ENCODE results near the gene SLC7A7. TPM values are rescaled to one million over a fixed set of nuclear protein-coding genes. Genes with fewer than 3 reads are reported as not detected.

SLC7A7 gene
- total and polyA plus RNA-seq, 2 of the 13 experiments (the other 11 are each of a cell fraction or from before 2014, with no cell fraction given), result 0.13 to 0.63 TPM

DNA sequence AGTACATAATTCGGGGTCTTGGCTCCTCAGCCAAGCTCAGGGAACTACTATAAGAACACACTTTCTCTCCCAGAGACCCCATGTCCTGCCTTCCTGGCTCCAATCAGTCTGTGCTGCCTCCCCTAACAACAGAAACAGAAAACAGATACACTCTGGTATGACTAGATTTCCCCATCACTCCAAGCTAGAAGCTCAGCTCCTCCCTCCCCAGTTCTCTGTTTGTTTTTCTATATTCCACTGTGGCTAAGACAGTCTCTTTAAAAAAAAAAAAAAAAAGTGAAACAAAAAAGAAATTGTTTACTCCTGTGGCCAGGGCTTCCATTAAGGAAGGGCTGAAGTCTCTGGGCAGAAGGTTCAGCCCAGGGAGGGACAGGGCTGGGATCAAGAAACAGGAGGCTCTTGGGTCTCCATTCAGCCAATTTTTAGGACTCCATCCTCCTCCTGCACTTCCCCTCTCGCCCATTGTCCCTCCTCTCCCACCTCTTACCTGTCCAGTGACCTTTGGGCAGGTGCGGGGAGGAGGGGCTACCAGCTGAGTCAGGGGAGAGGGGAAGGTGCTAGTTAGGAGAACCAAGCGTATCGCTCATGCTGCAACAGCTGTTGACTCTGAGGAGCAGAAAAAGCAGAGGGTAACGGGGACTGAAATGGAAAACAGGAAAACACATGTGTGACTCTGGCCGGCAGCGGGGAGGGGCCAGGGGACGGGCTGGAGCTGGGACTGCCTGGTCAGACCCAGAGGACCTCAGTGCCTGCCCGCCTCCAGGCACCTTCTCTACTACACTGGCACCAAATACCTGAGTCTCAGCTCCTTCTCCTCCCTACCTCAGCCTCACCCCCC is 4.1 kb upstream of the SLC7A7 start (continued):
- TF ChIP-seq TMF1 (CRISPR knock-in tag; IDR thresholded peaks at IDR 0.05; ENCODE audit: low read depth) (no peak), KLF11 (CRISPR knock-in tag; IDR thresholded peaks at IDR 0.05) (no peak), ZNF225 (CRISPR knock-in tag; IDR thresholded peaks at IDR 0.05) (no peak; the same call in 1 of the 2 replicates), MIXL1 (CRISPR knock-in tag; IDR thresholded peaks at IDR 0.05) (no peak), ZNF616 (CRISPR knock-in tag; IDR thresholded peaks at IDR 0.05; ENCODE audit: low read depth) (no peak; the same call in 1 of the 2 replicates), SOX6 (IDR thresholded peaks at IDR 0.05) (no peak), SOX6 (CRISPR knock-in tag; IDR thresholded peaks at IDR 0.05) (peak; percentile 66), ZFP36 (IDR thresholded peaks at IDR 0.05; ENCODE audit: borderline replicate concordance, low read depth, low read length, partially characterized antibody) (no peak), RAD21 (CRISPR knock-in tag; IDR thresholded peaks at IDR 0.05) (no peak), RXRA (CRISPR knock-in tag; IDR thresholded peaks at IDR 0.05) (no peak), ZNF546 (CRISPR knock-in tag; conservative IDR thresholded peaks at IDR 0.05) (0 out of 2 replicates have a peak, but pooled peaks have one; percentile 5), BRD4 (CRISPR knock-in tag; IDR thresholded peaks at IDR 0.05) (no peak), ELF3 (CRISPR knock-in tag; IDR thresholded peaks at IDR 0.05) (0 out of 2 replicates have a peak, but pooled peaks have one; percentile 24), KDM2A (CRISPR knock-in tag; IDR thresholded peaks at IDR 0.05; ENCODE audit: borderline replicate concordance, low read depth) (peak; percentile 48; the same call in 1 of the 2 replicates), ELF1 (CRISPR knock-in tag; IDR thresholded peaks at IDR 0.05) (peak; percentile 25; the same call in 1 of the 2 replicates), ZNF570 (CRISPR knock-in tag; IDR thresholded peaks at IDR 0.05; ENCODE audit: borderline replicate concordance) (no peak), ZNF264 (CRISPR knock-in tag; IDR thresholded peaks at IDR 0.05) (no peak)
- TF ChIP-seq, protein P1, sequence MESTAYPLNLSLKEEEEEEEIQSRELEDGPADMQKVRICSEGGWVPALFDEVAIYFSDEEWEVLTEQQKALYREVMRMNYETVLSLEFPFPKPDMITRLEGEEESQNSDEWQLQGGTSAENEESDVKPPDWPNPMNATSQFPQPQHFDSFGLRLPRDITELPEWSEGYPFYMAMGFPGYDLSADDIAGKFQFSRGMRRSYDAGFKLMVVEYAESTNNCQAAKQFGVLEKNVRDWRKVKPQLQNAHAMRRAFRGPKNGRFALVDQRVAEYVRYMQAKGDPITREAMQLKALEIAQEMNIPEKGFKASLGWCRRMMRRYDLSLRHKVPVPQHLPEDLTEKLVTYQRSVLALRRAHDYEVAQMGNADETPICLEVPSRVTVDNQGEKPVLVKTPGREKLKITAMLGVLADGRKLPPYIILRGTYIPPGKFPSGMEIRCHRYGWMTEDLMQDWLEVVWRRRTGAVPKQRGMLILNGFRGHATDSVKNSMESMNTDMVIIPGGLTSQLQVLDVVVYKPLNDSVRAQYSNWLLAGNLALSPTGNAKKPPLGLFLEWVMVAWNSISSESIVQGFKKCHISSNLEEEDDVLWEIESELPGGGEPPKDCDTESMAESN (CRISPR knock-in tag; conservative IDR thresholded peaks at IDR 0.05), result no peak
- TF ChIP-seq, protein P2, sequence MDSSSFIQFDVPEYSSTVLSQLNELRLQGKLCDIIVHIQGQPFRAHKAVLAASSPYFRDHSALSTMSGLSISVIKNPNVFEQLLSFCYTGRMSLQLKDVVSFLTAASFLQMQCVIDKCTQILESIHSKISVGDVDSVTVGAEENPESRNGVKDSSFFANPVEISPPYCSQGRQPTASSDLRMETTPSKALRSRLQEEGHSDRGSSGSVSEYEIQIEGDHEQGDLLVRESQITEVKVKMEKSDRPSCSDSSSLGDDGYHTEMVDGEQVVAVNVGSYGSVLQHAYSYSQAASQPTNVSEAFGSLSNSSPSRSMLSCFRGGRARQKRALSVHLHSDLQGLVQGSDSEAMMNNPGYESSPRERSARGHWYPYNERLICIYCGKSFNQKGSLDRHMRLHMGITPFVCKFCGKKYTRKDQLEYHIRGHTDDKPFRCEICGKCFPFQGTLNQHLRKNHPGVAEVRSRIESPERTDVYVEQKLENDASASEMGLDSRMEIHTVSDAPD (CRISPR knock-in tag; IDR thresholded peaks at IDR 0.05), result no peak
- TF ChIP-seq, protein P3, sequence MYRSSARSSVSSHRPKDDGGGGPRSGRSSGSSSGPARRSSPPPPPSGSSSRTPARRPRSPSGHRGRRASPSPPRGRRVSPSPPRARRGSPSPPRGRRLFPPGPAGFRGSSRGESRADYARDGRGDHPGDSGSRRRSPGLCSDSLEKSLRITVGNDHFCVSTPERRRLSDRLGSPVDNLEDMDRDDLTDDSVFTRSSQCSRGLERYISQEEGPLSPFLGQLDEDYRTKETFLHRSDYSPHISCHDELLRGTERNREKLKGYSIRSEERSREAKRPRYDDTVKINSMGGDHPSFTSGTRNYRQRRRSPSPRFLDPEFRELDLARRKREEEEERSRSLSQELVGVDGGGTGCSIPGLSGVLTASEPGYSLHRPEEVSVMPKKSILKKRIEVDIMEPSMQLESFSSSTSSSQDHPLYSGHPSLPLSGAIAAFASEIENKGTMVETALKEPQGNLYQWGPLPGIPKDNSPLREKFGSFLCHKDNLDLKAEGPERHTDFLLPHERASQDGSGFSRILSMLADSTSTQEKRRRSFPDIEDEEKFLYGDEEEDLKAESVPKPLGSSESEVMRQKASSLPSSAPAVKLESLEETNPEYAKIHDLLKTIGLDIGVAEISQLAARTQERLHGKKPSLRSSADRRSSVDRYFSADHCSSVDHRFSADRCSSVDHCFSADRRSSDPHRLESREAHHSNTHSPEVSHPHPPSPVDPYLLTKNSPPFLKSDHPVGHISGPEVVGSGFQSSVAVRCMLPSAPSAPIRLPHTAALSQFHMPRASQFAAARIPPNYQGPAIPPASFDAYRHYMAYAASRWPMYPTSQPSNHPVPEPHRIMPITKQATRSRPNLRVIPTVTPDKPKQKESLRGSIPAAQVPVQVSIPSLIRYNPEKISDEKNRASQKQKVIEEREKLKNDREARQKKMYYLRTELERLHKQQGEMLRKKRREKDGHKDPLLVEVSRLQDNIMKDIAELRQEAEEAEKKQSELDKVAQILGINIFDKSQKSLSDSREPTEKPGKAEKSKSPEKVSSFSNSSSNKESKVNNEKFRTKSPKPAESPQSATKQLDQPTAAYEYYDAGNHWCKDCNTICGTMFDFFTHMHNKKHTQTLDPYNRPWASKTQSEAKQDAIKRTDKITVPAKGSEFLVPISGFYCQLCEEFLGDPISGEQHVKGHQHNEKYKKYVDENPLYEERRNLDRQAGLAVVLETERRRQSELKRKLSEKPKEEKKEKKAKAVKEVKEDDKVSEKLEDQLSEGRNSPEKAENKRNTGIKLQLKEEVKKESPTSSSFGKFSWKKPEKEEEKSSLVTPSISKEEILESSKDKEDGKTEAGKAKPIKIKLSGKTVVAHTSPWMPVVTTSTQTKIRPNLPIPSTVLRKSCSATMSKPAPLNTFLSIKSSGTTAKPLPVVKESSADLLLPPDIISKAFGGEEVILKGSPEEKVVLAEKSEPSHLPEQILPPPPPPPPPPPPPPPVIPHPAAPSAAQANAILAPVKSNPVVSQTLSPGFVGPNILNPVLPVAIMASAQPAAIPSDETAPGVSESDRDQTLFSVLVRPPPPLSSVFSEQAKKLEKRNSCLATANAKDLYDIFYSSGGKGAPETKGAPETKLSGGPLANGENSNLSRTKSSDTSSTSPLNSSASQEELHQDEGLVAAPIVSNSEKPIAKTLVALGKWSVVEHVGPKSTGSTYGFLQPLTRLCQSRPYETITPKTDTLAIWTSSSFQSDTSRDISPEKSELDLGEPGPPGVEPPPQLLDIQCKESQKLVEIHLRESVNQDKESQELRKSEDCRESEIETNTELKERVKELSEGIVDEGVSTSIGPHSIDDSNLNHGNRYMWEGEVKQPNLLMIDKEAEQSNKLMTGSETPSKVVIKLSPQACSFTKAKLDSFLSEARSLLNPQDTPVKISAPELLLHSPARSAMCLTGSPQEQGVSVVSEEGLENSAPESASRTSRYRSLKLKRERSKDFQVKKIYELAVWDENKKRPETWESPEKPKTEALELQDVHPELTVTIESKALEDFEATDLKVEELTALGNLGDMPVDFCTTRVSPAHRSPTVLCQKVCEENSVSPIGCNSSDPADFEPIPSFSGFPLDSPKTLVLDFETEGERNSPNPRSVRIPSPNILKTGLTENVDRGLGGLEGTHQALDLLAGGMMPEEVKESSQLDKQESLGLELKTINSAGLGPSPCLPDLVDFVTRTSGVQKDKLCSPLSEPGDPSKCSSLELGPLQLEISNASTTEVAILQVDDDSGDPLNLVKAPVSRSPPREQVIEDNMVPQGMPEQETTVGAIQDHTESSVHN (CRISPR knock-in tag; IDR thresholded peaks at IDR 0.05), result no peak

All from HepG2 (cell line).